HG02938 (cell line): ENCODE data around the gene SRGN.

Experiments used
- ATAC-seq: cut with Tn5 transposase; IDR thresholded peaks from one replicate; pipeline ENCODE4 v1.9.1; 2021; ENCODE audit warnings: mild to moderate bottlenecking, moderate library complexity; ENCODE audit not compliant: unreplicated experiment

Gene SRGN

DNA sequence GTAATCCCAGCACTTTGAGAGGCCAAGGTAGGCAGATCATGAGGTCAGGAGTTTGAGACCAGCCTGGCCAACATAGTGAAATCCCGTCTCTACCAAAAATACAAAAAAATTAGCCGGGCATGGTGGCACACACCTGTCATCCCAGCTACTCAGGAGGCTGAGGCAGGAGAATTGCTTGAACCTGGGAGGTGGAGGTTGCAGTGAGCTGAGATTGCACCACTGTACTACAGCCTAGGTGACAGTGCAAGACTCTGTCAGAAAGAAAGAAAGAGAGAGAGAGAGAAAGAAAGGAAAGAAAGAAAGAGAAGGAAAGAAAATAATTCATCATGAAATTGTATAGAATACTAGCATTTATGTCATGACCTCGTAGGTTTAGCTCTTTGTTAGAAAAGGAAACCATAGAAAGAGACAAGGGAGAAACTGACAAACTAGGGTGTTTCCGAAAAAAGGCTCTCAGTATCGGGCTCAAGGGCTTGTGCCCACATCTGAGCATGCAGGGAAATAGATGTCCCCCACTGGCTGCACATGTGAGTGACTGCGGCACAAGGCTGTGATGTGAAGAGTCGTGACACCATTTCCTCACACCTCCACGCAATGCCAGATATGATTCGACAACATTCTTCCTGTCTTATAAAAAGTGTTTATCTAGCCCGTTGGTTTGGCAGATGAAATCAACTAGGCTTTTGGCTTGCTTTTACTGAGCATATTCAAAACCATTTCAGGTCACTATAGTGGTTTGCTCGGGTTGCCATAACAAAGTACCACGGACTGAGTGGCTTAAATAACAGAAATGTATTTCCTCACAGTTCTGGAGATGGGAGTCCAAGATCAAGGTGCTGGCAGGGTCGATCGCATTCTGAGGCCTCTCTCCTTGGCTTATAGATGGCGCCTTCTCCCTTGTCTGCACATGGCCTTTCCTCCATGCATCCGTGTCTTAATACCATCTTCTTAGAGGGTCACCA, 2.0 kb downstream of the SRGN start:
- ATAC-seq: peak; percentile 34

DNA sequence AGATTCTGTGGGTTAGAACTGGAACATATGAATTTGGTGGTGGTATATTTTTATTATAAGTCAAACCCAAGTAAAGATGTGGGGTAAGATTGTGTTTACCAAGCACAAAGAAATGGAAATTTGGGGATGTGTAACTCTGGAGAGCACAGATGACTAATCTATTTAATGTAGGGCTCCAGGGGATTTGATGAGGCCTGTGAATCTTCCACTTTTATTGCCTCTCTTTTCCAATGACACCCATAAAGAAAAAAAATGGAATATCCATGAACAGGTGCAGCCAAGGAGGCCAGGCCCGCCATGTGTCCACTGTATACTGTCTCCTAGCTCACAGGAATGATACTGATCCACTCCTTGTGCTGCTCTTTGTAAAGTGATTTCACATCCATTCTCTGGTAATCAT, 2.8 kb downstream of the SRGN start:
- ATAC-seq: no peak

DNA sequence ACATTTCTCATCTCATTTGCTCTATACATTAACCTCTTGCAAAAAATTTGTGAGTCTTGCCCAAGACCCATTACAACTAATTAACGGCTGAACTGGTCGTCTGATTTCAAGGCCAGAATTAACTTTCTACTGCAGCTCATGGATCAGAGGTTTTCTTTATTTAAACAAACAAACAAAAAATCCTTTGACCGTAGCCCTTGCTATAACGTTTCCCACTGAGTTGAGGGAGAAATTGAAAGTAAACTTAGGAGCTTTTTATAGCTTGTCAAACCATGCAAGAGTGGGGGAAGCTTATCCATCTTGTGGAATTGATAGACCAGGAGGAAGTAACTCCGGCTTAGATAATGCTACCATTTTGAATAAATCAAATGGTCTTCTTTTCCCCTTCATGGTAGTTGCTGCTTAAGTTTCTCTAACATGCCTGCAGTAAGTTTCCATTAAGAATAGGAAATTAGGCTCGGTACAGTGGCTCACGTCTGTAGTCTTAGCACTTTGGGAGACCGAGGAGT, 3.3 kb downstream of the SRGN start:
- no peak for ATAC-seq

DNA sequence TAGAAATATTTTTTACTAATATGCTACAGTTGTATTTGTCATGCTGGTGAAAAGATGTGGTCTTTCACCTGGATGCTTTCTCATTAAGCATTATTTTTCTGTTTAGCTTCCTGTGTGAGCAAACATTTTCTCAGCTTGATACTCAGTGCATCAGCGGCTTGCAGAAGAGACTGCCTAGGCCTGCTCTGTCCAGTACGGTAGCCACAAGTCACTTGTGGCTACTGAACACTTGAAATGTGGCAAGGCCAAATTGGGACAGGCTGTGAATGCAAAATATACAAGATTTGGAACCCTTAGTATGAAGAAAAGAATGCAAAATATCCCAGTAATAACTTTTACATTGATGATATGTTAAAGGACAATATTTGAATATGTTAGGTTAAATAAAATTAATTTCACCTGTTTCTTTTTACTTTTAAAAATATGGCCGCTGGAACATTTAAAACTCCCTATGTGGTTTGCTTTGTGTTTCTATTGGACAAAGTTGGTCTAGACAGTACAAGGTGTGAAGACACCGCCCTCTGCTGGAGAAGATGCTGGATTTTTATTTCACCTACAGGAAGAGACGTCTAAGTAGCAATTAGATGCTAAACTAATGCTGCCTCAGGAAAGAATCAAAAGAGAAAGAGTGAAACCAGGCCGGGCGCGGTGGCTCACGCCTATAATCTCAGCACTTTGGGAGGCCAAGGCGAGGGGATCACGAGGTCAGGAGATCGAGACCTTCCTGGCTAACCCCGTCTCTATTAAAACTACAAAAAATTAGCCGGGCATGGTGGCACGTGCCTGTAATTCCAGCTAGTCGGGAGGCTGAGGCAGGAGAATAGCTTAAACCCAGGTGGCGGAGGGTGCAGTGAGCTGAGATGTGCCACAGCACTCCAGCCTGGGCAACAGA, 5.3 kb downstream of the SRGN start:
- no peak for ATAC-seq

DNA sequence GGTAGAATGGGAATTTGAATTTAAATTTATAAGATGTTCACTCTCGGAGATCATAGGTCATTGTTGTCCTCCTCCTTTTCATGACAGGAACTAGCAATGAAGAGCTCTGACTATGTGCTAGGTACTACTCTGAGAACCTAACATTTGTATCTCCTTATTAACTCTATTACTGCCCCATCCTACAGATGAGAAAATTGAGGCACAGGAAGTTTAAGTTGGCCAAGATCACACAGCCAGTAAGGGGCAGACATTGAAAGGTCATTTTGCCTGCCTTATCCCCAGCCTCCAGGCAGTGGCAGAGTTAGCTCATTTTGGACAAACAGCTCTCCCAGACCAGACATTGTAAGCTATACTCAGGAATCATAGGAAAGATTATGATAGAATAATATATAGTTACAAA, 6.0 kb downstream of the SRGN start:
- no peak for ATAC-seq

DNA sequence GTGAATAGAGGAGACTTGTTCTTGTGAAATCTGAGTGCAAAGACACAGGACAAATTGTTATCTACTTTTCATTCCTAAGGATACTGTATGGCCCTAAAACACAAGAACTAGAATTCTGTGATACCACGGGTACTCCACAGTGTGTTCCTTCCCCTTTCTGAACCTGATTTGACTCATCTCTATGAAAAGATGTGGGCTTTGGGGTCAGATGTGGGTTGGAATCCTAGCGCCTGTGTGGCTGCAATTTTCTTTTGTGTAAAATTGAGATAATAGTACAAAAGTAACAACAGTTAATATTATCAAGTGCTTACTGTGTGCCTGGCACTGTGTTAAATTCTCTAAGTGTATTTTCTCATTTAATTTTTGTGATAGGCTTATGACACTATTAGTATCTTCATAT, 8.1 kb downstream of the SRGN start:
- ATAC-seq: peak; percentile 45

DNA sequence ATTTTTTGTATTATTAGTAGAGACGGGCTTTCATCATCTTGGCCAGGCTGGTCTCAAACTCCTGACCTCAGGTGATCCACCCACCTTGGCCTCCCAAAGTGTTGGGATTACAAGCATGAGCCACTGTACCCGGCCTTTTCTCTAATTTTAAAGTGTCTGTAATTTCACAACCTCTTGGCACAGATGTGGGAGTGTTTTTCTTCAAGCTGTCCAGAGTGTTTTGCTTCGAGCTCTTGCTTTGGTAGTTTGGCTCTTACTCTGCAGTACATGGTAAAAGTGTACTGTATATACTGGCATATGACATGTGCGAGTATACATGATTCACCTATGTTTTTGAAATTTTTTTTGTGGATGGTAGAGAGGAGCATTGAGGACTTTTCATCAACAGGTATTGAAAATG, 9.8 kb downstream of the SRGN start:
- ATAC-seq: no peak

DNA sequence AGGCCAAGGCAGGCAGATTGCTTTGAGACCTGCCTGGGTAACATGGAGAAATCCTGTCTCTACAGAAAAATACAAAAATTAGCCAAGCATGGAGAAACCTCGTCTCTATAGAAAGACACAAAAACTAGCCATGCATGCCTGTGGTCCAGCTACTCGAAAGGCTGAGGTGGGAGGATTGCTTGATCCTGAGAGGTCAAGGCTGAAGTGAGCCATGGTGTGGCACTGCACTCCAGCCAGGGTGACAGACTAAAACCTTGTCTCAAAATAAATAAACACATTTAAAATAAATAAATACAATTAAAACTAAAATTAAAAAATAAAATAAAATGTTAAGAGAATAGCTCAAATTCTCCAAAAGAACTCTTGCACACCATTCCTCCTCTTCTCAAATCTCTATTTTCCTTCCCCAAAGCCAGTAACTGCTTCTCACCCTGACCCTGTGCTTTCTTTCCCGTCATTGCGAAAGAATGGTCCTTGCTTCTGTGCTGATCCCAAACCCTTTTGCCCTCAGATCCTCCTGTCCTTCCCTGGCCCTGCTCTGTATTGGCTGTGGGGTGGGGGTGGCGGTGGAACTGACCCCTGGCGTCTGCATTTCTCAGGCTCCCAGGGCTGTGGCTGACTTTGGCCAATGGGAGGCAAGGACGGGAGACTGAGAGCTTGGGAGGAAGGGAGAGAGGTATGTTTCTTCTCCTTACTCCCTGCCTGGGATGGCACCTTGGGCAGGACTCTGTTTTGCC, 12.4 kb downstream of the SRGN start:
- ATAC-seq: no peak

DNA sequence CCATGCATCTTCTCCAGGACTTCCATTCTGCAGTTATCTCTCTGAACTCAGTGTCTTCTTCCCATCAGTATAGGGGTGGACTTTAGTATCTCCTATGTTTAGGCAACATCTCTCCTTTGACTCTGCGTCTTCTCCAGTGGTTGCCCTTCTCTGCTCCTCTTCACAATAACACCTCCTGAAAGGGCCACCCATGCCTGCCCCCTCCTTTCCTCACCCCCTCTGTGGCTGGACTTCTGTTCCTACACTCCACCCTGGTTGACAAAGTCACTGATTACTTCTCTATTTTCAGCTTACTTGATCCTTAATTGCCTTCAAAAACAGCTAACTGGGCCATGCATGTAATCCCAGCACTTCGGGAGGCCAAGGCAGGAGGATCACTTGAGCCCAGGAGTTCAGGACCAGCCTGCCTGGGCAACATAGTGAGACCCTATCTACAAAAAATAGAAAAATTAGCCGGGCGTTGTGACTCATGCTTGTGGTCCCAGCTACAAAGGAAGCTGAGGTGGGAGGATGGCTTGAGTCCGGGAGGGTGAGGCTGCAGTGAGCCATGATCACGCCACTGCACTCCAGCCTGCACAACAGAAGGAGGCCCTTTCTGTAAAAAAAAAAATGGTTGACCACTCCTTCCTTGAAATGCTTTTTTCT, 13.7 kb downstream of the SRGN start:
- no peak for ATAC-seq

DNA sequence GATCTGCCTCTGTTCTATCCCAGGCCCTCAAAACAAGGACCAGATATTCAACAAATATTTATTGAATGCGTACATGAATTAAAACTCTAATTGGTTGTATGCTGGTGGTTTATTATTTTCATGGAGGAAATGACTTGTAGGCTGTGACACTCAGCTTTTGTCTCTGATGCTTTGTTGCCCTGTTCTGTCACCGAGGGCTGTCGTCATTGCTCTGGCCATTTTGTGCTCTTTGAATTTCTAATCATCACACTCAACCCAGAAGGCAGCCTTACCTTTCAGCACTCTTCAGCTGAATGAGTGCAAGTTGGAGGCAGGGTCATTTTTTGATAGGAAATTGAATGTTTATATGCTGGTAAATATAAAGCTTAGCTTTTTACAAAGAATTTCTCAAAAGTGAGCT, 14.5 kb downstream of the SRGN start:
- ATAC-seq: no peak

DNA sequence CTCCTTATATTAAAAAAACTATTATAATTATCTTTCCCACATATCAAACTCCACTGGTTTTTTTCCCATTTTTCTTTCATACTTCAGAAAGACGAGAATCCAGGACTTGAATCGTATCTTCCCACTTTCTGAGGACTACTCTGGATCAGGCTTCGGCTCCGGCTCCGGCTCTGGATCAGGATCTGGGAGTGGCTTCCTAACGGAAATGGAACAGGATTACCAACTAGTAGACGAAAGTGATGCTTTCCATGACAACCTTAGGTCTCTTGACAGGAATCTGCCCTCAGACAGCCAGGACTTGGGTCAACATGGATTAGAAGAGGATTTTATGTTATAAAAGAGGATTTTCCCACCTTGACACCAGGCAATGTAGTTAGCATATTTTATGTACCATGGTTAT, 15.9 kb downstream of the SRGN start:
- no peak for ATAC-seq

DNA sequence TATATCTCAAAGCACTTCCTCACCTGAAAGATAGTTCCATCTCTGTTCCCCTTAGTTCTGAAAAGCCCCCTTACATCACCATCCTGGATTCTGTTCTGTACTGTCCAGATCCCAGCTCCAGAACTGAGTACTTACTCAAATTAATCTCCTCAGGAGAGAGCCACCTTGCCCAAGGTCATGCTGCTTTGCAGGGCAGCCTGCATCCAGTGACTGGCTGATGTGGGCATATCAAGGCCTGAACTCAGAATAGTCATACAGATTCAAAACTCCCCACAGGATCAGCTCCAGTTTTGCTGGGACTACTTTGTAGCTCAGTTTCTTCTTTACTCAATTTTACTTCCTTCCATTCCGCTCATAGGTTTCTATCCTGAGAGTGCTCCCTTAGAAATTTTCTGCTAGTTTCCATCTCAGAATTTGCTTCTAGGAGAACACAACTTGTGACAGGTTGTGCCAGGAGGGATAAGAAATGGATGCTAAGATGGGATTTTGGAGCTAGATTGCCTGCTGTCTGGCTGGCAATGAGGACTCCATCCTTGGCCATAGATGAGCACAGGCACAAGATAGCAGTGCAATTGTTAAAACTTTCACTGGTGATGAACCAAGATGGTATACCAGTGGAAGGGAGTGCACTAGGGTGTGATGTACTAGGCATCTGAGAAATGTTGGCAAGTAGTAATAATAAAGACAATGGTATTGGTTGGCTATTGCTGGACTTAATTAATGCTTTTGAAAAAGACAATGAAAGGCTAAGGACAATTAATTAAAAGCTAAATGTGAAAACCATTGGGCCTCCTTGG, 17.3 kb downstream of the SRGN start:
- no peak for ATAC-seq

DNA sequence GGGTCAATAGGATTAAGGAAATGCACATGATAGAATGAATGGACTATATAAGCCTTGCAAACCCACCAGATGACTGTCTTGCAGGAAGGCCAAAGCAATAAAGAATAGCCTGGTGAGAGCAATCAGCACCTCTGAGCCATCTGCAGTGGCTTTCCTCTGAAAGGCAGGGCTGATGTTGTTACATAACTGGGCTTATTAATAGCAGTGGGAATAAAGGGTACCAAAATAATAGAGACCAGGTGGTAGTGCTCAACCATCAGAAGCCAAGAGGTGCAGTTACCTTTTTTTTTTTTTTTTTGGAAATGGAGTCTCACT, 19.2 kb downstream of the SRGN start:
- no peak for ATAC-seq

DNA sequence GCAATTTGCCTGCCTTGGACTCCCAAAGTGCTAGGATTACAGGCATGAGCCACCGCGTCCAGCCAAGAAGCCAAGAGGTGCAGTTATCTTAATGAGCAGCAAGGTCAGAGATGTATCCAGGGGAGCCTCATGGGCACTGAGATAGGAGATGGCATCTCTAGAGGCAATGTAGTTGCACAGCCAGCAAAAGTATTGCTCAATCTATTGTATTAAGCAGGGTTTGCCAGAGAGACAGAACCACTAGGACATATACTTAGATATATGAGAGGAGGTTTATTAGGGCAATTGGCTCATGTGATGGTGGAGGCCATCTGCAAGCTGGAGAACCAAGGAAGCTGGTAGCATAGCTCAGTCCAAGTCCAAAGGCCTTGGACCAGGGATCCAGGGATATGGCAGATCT, 19.8 kb downstream of the SRGN start:
- no peak for ATAC-seq

DNA sequence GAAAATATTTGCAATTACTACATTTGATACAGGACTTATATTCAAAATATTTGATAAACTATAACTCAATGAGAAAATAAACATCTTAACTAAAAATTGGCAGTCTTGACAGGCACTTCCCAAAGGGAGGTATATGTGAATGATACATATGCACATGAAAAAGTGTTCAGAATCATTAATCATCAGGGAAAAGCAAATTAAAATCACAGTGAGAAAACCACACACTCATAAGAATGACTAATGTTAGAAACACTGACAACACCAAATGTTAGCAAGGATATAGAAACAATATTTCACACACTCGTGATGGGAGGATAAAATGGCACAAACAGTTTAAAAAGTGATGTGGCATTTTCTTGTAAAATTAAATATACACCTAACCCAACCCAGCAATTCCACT, 32.0 kb downstream of the SRGN start:
- no peak for ATAC-seq

DNA sequence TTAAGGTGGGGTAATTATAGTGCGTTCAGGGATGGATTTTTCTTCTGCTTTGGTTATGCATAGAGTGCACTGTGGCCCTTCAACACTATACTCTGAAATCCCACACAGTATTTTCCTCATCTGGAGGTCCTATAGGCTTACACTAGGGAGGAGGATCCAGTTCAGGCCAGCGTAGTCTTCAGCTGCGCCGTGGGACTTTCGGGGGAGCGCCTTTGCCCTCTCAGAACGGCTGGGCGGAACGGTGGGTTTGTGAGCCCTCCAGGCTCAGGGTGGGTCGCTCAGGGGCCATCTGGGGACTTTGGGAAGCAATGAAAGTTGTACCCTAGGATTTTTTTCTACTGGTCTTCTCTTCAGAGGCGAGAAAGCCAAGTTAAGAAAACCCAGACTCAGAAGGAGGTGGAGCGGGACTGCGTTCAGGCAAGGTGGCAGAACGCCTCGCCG, 35.4 kb downstream of the SRGN start:
- ATAC-seq: peak; percentile 29

DNA sequence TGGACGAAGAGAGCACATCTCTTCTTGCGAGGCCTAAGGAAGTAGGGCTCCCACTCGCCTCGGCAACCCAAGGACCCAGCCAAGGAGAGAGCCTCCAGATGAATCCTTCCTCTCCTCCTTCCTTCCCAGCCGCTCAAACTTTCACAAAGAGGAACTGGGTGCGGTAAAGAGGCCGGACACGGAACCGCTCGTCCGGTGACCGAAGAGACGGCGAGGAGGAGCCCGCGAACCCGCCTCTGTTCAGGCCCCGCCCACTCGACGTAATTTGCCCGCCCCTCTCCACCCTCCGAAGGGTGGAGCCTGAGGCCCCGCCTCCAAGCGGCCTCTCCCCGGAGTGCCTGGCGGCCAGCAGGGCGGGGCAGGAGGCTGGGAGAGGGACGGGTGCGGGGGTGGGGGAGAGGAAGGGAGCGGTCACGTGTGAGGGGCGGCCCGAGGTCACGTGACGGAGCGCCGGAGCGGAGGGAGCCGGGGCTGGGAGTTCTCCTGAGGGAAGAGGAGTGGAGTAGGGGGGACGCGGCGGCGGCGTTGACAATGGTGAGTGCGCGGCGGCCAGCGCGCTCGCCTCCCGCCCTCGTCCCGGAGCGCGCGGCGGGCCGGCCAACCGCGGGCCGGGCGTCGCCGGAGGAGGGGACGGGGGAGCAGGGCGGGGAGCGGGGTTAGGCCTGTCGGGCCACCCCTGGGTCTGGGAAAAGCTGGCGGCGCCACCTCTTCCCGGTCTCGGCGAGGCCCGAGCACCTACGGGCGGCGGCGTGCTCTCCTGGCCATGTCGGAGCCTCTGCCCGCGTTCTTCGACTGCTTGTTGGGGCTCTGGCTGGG, 36.1 kb downstream of the SRGN start, which contains the start of gene VPS26A:
VPS26A (plus strand) TSS at position 432 of the 816 bp plus-strand sequence; CDS start at position 532, 100 bp downstream.
- peak; percentile 79 for ATAC-seq

DNA sequence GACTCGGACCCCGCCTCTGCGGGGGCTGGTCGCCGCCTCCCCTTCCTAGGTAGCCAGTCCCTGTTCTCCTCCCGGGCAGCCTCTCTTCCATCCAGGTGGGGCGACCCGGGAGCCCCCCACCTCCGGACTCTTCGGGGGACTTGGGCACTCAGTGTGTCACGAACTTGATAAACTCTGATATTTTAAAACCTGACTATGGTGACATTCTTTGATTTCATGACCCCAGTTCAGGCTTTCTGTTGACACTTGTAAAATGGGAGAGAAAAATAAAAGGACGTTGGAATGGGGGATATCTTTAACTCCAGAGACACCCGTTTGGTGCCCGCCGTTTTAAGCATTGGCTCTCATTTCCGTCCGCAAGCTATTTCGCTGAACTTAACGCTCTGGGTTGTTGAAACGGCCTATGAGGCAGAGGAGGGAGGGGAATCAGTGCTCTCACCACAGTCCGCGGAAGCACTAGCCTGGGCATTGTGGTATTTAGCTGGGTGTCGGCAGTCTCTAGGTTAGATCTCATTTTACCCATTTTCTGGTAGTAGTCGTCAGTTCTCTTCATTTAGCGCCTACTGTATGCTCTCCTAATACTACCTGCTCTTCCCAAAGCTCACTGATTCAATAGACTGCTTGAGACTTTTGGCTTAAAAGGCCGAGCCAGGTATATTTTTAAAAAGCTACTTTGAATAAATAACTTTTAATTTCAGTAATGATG, 36.8 kb downstream of the SRGN start:
- peak; percentile 21 for ATAC-seq
